Mesothelial cell of epicardium (in vitro differentiated cells): Measurements from ENCODE around the gene RXFP2. TPM values are rescaled to one million over a fixed set of nuclear protein-coding genes. Genes with fewer than 3 reads are reported as not detected.

Source experiments
- DNase-seq, 2 experiments: peaks; one replicate each; pipeline ENCODE4 v3.0.0; 2021; ENCODE audit warnings: low spot score in 2 of 2; ENCODE audit not compliant: unreplicated experiment in 2 of 2
- H3K27ac Mint-ChIP-seq: 2 replicates; pipeline ENCODE4 v1.8.0; 2021; ENCODE audit warnings: mixed read lengths
- H3K27me3 Mint-ChIP-seq: 2 replicates; pipeline ENCODE4 v1.8.0; 2021; ENCODE audit warnings: low read depth, mixed read lengths
- H3K36me3 Mint-ChIP-seq: 2 replicates; pipeline ENCODE4 v1.8.0; 2021; ENCODE audit warnings: mixed read lengths
- H3K4me1 Mint-ChIP-seq: 2 replicates; pipeline ENCODE4 v1.8.0; 2021; ENCODE audit warnings: mixed read lengths
- H3K4me3 Mint-ChIP-seq: 2 replicates; pipeline ENCODE4 v1.8.0; 2021; ENCODE audit warnings: mild to moderate bottlenecking, moderate library complexity, mixed read lengths
- H3K9me3 Mint-ChIP-seq: 2 replicates; pipeline ENCODE4 v1.8.0; 2021; ENCODE audit warnings: mixed read lengths
- total RNA-seq: library from RNA; stranded (reverse); gene quantifications from 3 replicates; pipeline ENCODE4 v1.2.1, GENCODE V29; 2021
- TF ChIP-seq, protein P1 (sequence below): fragments of 200-600 bp; sonication (generic); IDR thresholded peaks from one replicate; pipeline ENCODE4 v1.5.0; 2021; ENCODE audit warnings: antibody characterized with exemption; ENCODE audit not compliant: unreplicated experiment

Gene RXFP2
- total RNA-seq, 1 donor from 2014 or later = 0.45 TPM

DNA sequence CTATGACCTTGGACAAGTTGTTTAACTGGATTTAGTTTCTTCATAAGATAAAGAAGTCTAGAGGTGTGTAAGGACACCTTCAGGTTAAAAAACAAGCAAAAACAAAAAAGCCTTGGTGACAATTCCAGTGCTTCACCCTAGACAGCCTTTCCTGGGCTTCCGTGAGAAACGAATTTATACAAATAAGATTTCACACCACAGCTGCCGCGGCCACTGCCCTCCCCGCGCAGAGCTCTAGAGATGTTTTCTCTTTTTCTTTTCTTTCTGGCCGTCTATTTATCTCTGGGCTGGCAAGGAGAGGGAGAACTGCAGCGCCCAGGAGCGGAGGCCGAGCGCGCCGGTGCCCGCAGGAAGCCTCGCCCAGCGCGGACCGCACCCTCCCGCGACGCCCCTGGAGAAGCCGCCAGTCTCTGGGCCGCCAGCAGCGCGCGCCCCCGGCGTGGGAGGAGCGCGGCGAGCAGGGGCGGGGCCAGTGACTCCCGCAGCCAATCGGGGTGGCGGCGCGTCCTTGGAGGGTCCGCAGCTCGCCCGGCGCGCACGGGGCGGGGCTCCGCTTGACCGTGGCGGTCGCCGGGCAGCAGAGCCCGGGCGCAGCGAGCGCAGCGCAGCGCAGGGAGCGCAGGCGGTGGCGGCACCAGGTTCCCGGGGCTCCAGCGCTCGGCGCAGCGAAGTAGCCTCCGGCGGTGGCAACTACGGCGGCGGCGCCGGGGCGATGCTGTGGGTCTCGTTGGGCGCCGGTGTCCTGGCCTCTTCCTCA lies 107.0 kb downstream of the RXFP2 start:
- TF ChIP-seq, protein P1, sequence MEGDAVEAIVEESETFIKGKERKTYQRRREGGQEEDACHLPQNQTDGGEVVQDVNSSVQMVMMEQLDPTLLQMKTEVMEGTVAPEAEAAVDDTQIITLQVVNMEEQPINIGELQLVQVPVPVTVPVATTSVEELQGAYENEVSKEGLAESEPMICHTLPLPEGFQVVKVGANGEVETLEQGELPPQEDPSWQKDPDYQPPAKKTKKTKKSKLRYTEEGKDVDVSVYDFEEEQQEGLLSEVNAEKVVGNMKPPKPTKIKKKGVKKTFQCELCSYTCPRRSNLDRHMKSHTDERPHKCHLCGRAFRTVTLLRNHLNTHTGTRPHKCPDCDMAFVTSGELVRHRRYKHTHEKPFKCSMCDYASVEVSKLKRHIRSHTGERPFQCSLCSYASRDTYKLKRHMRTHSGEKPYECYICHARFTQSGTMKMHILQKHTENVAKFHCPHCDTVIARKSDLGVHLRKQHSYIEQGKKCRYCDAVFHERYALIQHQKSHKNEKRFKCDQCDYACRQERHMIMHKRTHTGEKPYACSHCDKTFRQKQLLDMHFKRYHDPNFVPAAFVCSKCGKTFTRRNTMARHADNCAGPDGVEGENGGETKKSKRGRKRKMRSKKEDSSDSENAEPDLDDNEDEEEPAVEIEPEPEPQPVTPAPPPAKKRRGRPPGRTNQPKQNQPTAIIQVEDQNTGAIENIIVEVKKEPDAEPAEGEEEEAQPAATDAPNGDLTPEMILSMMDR = no peak
- Mint-ChIP-seq H3K4me3 (peak overlapping the region; percentile 75), H3K36me3 (no peaks in the 10 kb centered on the region), H3K9me3 (no peaks in the 10 kb centered on the region), H3K27me3 (peaks cover 90% of the 10 kb centered on the region), H3K4me1 (peaks cover 2% of the 10 kb centered on the region), H3K27ac (no peak overlapping the region)
- peak; percentile 84 to 92 for DNase-seq

DNA sequence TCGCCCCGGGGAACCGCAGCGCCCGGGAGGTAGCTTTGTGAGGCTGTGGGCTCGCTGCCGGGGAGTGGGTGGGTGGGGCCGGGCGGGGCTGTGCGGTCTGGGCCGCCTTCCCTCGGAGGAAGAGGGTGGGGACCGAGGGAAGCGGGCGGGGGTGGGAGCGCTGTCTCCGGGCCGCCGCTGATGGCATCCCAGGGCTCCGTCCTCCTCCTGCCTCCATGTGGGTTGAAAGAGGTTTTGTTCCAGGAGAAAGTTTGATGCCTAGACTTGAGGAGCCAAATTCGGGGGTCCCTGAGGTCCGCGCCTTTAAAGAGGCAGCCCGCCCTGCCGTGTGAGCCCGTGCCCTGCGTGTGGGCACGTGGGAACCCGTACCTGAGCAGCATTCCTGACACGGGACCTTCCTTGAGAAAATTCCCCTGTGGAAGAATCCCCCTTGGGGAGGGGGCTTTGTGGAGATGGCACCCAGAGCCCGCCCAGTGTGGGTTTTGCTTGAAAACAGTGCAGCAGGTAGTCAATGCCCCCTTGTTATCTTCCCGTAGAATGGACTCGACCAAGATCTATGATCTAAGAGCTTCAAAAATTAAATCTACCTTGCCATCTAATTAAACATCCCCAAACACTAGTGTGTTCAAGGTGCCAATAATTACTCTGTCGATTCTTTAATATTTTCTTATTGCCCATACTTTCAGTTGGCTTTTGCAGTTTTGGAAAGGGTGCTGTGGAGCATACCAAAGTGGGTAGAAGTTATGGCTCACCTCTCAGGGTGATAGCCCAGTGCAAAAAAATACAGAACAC lies 107.8 kb downstream of the RXFP2 start:
- TF ChIP-seq, protein P1 = no peak
- Mint-ChIP-seq H3K36me3 (no peaks in the 10 kb centered on the region), H3K9me3 (no peaks in the 10 kb centered on the region), H3K27ac (no peak overlapping the region), H3K27me3 (peaks cover 90% of the 10 kb centered on the region), H3K4me1 (peaks cover 2% of the 10 kb centered on the region), H3K4me3 (peak overlapping the region; percentile 55)
- DNase-seq = no peak

DNA sequence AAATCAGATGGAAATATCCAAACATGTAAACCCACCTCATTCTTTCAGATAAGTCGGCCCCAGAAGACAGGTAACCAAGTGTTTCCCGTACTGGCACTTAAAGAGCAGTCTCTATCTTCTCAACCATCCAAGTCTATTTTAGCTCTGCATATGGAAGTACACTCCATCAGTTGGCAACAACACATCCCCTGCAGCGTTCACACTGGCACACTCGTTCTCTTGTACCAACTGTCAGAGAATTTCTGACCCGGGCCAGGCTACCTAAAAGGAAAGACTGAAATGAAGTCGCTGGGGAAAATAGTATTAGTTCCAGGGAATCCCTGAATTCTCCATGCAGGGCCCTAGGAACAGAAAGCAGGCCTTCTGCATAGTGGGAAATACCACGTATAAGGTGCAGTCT lies 109.3 kb downstream of the RXFP2 start:
- TF ChIP-seq, protein P1 = no peak
- no peaks in the 10 kb centered on the region for H3K36me3 Mint-ChIP-seq
- H3K27me3 Mint-ChIP-seq = peaks cover 78% of the 10 kb centered on the region
- no peaks in the 10 kb centered on the region for H3K9me3 Mint-ChIP-seq
- H3K27ac Mint-ChIP-seq = no peak overlapping the region
- DNase-seq = no peak
- no peak overlapping the region for H3K4me3 Mint-ChIP-seq
- H3K4me1 Mint-ChIP-seq = peaks cover 2% of the 10 kb centered on the region

DNA sequence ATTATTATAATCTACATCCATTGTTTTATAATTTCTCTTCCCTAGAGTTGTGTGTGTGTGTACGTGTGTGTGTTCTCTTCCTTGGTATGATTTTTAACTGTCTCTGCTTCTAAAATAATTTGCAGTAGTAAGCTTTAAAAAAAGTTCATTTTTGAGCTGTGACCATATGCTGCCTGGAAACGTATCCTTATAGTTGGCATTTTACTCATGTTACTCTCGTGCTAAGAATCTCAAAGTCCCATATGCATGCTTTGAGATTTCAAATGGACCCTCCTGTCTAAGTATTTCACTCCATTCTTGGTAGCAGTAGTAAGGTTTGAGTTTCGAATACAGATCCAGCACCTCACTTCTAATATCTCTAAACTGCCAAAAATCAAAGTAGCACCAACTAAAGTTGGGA lies 109.9 kb downstream of the RXFP2 start:
- TF ChIP-seq, protein P1 = no peak
- Mint-ChIP-seq H3K27me3 (peaks cover 72% of the 10 kb centered on the region), H3K4me1 (peaks cover 2% of the 10 kb centered on the region), H3K9me3 (no peaks in the 10 kb centered on the region), H3K27ac (no peak overlapping the region), H3K4me3 (no peak overlapping the region), H3K36me3 (no peaks in the 10 kb centered on the region)
- no peak for DNase-seq

DNA sequence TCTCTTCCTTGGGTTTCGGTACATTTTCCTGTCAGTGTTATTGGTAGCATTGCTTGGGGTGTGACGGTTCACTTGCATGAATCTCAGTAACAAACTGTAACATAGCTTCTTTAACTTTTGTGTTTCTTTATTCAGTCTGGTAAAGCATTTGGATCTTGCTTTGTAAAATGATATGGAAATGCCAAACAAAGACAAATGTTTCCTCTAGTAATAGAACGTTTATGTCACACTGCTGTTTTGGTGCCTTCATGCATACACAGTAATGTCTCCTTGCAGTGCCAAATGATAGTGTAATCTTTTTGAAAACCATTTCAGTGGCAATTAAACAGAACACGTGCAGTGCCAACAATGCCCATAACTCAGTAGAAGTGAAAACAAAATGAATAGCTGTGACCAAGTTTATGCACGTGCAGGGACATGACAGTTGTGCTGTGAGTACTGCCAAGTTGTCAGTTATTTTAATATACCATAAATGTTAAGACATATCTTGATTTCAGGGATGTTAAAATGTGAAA lies 110.8 kb downstream of the RXFP2 start:
- Mint-ChIP-seq H3K4me1 (no peaks in the 10 kb centered on the region), H3K36me3 (no peaks in the 10 kb centered on the region), H3K4me3 (no peak overlapping the region), H3K27me3 (peaks cover 64% of the 10 kb centered on the region), H3K9me3 (no peaks in the 10 kb centered on the region), H3K27ac (no peak overlapping the region)
- TF ChIP-seq, protein P1 = no peak
- DNase-seq = no peak
